Type B pancreatic cell (in vitro differentiated cells): ENCODE measurements around the gene MB. TPM values are rescaled to one million over a fixed set of nuclear protein-coding genes. Genes with fewer than 3 reads are reported as not detected.

Source experiments
- DNase-seq: peaks from one replicate; pipeline ENCODE4 v3.0.0; 2021; ENCODE audit warnings: mixed read lengths; ENCODE audit not compliant: unreplicated experiment; ENCODE audit errors: extremely low spot score
- H3K27ac Mint-ChIP-seq: 2 replicates; pipeline ENCODE4 v1.8.0; 2021; ENCODE audit warnings: mild to moderate bottlenecking, mixed read lengths
- H3K27me3 Mint-ChIP-seq: 2 replicates; pipeline ENCODE4 v1.8.0; 2021; ENCODE audit warnings: mixed read lengths
- H3K36me3 Mint-ChIP-seq: 2 replicates; pipeline ENCODE4 v1.8.0; 2021; ENCODE audit warnings: mixed read lengths
- H3K4me1 Mint-ChIP-seq: one replicate; pipeline ENCODE4 v1.8.0; 2021; ENCODE audit warnings: mixed read lengths; ENCODE audit not compliant: unreplicated experiment
- H3K4me3 Mint-ChIP-seq: 2 replicates; pipeline ENCODE4 v1.8.0; 2021; ENCODE audit warnings: mild to moderate bottlenecking, mixed read lengths
- H3K9me3 Mint-ChIP-seq: 2 replicates; pipeline ENCODE4 v1.8.0; 2021; ENCODE audit warnings: mixed read lengths
- total RNA-seq: library from RNA; stranded (reverse); gene quantifications from 2 replicates; pipeline ENCODE4 v1.2.1, GENCODE V29; 2021; ENCODE audit warnings: low replicate concordance
- TF ChIP-seq, protein P1 (sequence below): fragments of 200-600 bp; sonication (generic); conservative IDR thresholded peaks from 2 replicates; pipeline ENCODE4 v1.5.0; 2021; ENCODE audit warnings: antibody characterized with exemption, mild to moderate bottlenecking

Gene MB
- total RNA-seq, 1 donor from 2014 or later, result 0.48 TPM

DNA sequence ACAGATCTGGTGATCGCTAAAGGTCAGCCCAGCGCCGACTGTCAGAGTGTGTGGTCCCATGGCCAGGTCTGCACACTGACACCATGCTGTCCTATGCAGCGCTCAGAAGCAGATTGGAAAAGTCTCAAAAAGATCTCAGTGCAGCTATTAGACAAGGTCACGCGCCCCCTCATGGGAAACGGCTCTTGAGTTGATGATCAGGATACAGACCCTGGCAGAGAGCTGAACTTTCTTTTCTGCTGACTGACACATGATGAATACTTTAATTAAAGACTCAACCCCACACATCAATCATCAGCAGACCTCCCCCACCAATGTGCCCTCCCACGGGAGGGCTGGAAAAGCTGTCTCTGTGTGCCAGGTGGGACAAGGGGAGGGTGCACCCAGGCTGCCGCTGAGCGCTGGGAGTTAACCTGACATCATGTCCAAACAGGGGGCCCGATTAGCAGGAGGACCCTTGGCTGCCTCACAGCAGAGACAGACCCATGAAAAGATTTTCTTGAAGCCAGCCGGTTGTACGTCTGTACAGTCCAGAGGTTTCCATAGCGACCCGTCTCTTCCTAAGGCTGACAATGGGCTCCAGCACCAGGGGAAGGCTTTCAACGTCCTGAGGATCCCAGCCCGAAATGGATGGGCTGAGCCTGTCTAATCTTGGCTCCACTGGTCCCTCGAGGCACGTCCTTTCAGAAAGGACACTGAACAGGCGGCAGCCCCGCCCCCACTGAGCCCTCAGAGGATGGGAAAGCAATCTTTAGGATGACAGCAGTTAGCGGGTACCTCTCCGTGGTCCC is 49.6 kb downstream of the MB start:
- H3K4me3 Mint-ChIP-seq, result peak overlapping the region; percentile 42
- TF ChIP-seq, protein P1, sequence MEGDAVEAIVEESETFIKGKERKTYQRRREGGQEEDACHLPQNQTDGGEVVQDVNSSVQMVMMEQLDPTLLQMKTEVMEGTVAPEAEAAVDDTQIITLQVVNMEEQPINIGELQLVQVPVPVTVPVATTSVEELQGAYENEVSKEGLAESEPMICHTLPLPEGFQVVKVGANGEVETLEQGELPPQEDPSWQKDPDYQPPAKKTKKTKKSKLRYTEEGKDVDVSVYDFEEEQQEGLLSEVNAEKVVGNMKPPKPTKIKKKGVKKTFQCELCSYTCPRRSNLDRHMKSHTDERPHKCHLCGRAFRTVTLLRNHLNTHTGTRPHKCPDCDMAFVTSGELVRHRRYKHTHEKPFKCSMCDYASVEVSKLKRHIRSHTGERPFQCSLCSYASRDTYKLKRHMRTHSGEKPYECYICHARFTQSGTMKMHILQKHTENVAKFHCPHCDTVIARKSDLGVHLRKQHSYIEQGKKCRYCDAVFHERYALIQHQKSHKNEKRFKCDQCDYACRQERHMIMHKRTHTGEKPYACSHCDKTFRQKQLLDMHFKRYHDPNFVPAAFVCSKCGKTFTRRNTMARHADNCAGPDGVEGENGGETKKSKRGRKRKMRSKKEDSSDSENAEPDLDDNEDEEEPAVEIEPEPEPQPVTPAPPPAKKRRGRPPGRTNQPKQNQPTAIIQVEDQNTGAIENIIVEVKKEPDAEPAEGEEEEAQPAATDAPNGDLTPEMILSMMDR, result no peak
- H3K36me3 Mint-ChIP-seq, result no peaks in the 10 kb centered on the region
- no peak overlapping the region for H3K27ac Mint-ChIP-seq
- H3K9me3 Mint-ChIP-seq, result no peaks in the 10 kb centered on the region
- H3K4me1 Mint-ChIP-seq, result peaks cover 44% of the 10 kb centered on the region
- DNase-seq, result no peak
- peaks cover 23% of the 10 kb centered on the region for H3K27me3 Mint-ChIP-seq

DNA sequence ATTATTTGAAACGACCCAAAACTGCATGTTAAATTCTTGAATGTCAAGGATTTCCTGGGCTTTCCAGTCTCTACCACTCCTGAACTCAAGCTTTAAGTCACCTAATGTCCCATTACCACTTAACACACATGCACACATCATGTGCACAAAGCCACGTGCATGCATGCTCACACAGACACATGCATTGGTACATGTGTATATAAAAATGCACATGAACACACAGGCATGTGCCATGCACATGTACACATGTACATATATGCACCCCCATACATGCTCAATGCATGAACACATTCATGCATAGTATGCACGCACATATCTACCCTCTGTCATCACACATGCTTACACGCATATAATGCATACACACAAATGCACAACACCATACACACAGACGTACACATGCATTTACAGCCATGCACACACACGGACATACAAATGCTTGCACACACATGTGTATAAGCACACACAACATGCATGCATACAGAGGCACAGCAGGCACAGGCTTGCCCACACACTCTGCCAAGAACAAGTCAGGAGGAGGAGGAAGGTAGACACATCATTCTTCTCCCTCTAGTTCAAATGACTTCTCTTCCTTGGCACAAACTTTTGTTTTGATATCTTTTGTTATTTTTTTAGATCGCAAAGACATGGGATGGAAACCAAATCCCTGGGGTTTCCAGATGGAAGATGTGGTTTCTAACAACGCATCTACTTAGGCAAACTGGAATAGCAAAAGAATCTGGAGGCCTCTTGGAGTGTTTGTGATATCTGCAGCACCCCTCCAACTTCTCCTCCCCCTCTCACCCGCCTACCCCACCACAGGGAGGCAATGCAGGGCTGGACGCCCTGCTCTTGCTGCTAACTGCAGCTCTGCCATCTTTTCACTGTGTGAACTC is 51.9 kb downstream of the MB start:
- Mint-ChIP-seq H3K36me3 (no peaks in the 10 kb centered on the region), H3K27me3 (peaks cover 24% of the 10 kb centered on the region), H3K9me3 (no peaks in the 10 kb centered on the region), H3K4me3 (no peak overlapping the region), H3K27ac (no peak overlapping the region), H3K4me1 (peaks cover 52% of the 10 kb centered on the region)
- no peak for DNase-seq
- TF ChIP-seq, protein P1, result no peak

- Mint-ChIP-seq H3K4me3 (no peak overlapping the region), H3K27me3 (peaks cover 26% of the 10 kb centered on the region), H3K36me3 (no peaks in the 10 kb centered on the region), H3K4me1 (peaks cover 40% of the 10 kb centered on the region), H3K9me3 (no peaks in the 10 kb centered on the region), H3K27ac (no peak overlapping the region)
- DNase-seq, result no peak
- TF ChIP-seq, protein P1, result no peak
These were observed 53.9 kb downstream of the MB start for GRCh38 chr22:35563211-35563610.

- peaks cover 31% of the 10 kb centered on the region for H3K27me3 Mint-ChIP-seq
- no peaks in the 10 kb centered on the region for H3K9me3 Mint-ChIP-seq
- no peak for DNase-seq
- TF ChIP-seq, protein P1, result no peak
- peak overlapping the region; percentile 46 for H3K27ac Mint-ChIP-seq
- H3K4me1 Mint-ChIP-seq, result peaks cover 28% of the 10 kb centered on the region
- H3K4me3 Mint-ChIP-seq, result no peak overlapping the region
- H3K36me3 Mint-ChIP-seq, result no peaks in the 10 kb centered on the region
These were observed 55.2 kb downstream of the MB start for GRCh38 chr22:35561796-35562526.

DNA sequence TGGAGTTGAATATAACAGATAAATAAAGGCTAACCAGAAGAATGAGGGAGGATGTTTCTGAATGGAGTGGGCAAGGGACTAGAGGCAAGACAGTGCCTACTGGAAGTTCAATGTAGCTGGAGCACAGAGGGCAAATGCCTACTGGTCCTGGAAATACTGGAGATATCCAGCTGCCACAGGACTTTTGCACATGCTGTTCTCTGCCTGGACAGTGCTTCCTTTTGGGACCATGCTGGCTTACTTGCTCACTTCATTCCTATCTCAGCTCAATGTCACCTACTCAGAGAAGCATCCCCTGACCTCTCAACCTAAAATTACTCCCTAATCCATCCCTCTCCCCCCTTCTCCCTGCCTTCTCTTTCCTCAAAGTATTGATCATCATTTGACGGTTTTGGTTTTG is 56.3 kb downstream of the MB start:
- Mint-ChIP-seq H3K4me3 (no peak overlapping the region), H3K36me3 (no peaks in the 10 kb centered on the region), H3K27me3 (peaks cover 27% of the 10 kb centered on the region), H3K9me3 (no peaks in the 10 kb centered on the region), H3K4me1 (peaks cover 24% of the 10 kb centered on the region), H3K27ac (no peak overlapping the region)
- TF ChIP-seq, protein P1, result no peak
- no peak for DNase-seq
